OCI-LY7 (cell line): ENCODE results near the gene CCSER2.

Source experiments
- EZH2phosphoT487 ChIP-seq: fragments of 200-600 bp; sonication (generic); IDR thresholded peaks from 2 replicates; pipeline ENCODE4 v1.6.1; 2018; ENCODE audit warnings: low read depth, borderline replicate concordance, mild to moderate bottlenecking, mixed run types, antibody characterized with exemption, low read length, moderate library complexity, mixed read lengths
- TF ChIP-seq, protein P1 (sequence below): fragments of 200-600 bp; sonication (generic); conservative IDR thresholded peaks from 2 replicates; pipeline ENCODE4 v1.5.1; 2014; ENCODE audit warnings: mild to moderate bottlenecking, antibody characterized with exemption, low read length, moderate library complexity, mixed read lengths

- TF ChIP-seq, protein P1, sequence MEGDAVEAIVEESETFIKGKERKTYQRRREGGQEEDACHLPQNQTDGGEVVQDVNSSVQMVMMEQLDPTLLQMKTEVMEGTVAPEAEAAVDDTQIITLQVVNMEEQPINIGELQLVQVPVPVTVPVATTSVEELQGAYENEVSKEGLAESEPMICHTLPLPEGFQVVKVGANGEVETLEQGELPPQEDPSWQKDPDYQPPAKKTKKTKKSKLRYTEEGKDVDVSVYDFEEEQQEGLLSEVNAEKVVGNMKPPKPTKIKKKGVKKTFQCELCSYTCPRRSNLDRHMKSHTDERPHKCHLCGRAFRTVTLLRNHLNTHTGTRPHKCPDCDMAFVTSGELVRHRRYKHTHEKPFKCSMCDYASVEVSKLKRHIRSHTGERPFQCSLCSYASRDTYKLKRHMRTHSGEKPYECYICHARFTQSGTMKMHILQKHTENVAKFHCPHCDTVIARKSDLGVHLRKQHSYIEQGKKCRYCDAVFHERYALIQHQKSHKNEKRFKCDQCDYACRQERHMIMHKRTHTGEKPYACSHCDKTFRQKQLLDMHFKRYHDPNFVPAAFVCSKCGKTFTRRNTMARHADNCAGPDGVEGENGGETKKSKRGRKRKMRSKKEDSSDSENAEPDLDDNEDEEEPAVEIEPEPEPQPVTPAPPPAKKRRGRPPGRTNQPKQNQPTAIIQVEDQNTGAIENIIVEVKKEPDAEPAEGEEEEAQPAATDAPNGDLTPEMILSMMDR, result no peak
- TF ChIP-seq EZH2phosphoT487, result no peak
These were observed 6.4 kb downstream of the CCSER2 start for GRCh38 chr10:84334811-84335210.
